GM23248 (cell line): Measurements from ENCODE around the gene NUBPL.

Experiments used
- EZH2 ChIP-seq: fragments of 200-600 bp; sonication (generic); IDR thresholded peaks from 2 replicates; pipeline ENCODE4 v1.6.1; 2018; ENCODE audit warnings: antibody characterized with exemption, mild to moderate bottlenecking; ENCODE audit not compliant: insufficient read depth, poor library complexity, severe bottlenecking
- EZH2phosphoT487 ChIP-seq: fragments of 200-600 bp; sonication (generic); IDR thresholded peaks from 2 replicates; pipeline ENCODE4 v1.6.1; 2018; ENCODE audit warnings: antibody characterized with exemption, moderate library complexity, mild to moderate bottlenecking, low read depth; ENCODE audit not compliant: insufficient read depth

DNA sequence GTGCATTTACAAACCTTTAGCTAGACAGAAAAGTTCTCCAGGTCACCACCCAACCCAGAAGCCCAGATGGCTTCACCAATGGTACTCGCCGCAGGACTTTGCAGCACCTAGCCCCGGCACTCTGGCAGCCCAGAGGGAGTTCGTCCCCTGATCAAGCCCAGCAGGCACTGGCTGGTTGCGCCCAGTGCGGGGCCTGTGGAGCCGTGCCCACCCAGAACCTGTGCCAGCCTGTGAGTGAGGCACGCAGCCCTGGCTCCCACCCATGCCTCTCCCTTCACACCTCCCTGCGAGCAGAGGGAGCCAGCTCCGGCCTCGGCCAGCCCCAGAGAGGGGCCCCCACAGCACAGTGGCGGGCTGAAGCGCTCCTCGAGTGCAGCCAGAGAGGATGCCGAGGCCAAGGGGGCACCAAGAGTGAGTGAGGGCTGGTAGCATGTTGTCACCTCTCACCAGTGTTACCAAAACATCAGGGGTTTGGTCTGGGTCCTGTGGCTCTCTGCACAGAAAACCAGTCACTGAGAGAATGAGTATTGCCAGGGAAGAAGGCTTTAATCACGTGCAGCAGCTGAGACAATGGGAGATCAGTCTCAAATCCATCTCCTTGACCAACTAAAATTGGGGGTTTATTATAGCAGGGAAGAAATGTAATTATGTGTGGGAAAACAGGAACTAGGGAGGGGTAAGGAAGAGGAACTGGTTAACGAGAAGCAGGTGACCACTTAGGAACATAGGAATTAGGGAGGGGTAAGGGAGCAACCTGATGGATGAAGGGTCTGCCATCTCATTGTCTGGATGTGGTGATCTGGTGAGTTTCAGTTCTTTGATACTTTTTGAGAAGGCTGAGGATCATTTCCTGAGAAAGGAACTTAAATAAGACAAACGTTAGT lies 151.3 kb downstream of the NUBPL start:
- TF ChIP-seq EZH2phosphoT487 = no peak
- no peak for TF ChIP-seq EZH2
